GM23338 (cell line): ENCODE data around the gene CTNNA3.

Experiments used
- CREB1 ChIP-seq: fragments of 250-450 bp; sonication (Bioruptor Pico); IDR thresholded peaks from 2 replicates; pipeline ENCODE4 v1.5.0; 2020; ENCODE audit warnings: low read depth, mild to moderate bottlenecking, moderate library complexity
- EZH2 ChIP-seq: fragments of 200-600 bp; sonication (generic); IDR thresholded peaks from one replicate; pipeline ENCODE4 v1.8.0; 2017; ENCODE audit warnings: antibody characterized with exemption, mild to moderate bottlenecking, low read depth; ENCODE audit not compliant: unreplicated experiment
- EZH2phosphoT487 ChIP-seq: fragments of 200-600 bp; sonication (generic); IDR thresholded peaks from one replicate; pipeline ENCODE4 v1.8.1; 2018; ENCODE audit warnings: antibody characterized with exemption; ENCODE audit not compliant: unreplicated experiment
- JUNB ChIP-seq: IDR thresholded peaks from one replicate; pipeline ENCODE4 v1.6.1; 2016; ENCODE audit warnings: antibody characterized with exemption; ENCODE audit not compliant: unreplicated experiment
- NANOG ChIP-seq: IDR thresholded peaks from 2 replicates; pipeline ENCODE4 v1.6.1; 2016; ENCODE audit warnings: antibody characterized with exemption, borderline replicate concordance
- POLR2AphosphoS5 ChIP-seq: IDR thresholded peaks from 2 replicates; pipeline ENCODE4 v1.6.1; 2016; ENCODE audit warnings: antibody characterized with exemption, low read depth
- STAT1 ChIP-seq: IDR thresholded peaks from one replicate; pipeline ENCODE4 v1.6.1; 2016; ENCODE audit warnings: antibody characterized with exemption; ENCODE audit not compliant: unreplicated experiment
- ZNF114 ChIP-seq: fragments of 250-450 bp; sonication (Bioruptor Pico); IDR thresholded peaks from 2 replicates; pipeline ENCODE4 v1.5.0; 2020; ENCODE audit warnings: mild to moderate bottlenecking, moderate library complexity
- ZNF331 ChIP-seq: fragments of 250-450 bp; sonication (Bioruptor Pico); IDR thresholded peaks from 2 replicates; pipeline ENCODE4 v1.5.0; 2020; ENCODE audit warnings: low read depth, mild to moderate bottlenecking, moderate library complexity
- TF ChIP-seq, protein P1 (sequence below), 2 experiments: fragments of 200-600 bp in 1 of 2; sonication (generic) in 1 of 2; conservative IDR thresholded peaks; 2 replicates each; pipeline versions ENCODE4 v1.5.1 to v1.6.1; 2016 to 2017; ENCODE audit warnings: antibody characterized with exemption in 2 of 2, low read depth in 2 of 2, mild to moderate bottlenecking in 2 of 2, moderate library complexity in 1 of 2
- TF ChIP-seq, protein P2 (sequence below): IDR thresholded peaks from 2 replicates; pipeline ENCODE4 v1.6.1; 2016; ENCODE audit warnings: antibody characterized with exemption
- TF ChIP-seq, protein P3 (sequence below): IDR thresholded peaks from one replicate; pipeline ENCODE4 v1.6.1; 2018; ENCODE audit warnings: antibody characterized with exemption; ENCODE audit not compliant: unreplicated experiment
- TF ChIP-seq, protein P4 (sequence below): fragments of 250-450 bp; sonication (Bioruptor Pico); IDR thresholded peaks from 2 replicates; pipeline ENCODE4 v1.5.0; 2020; ENCODE audit warnings: mild to moderate bottlenecking, moderate library complexity

DNA sequence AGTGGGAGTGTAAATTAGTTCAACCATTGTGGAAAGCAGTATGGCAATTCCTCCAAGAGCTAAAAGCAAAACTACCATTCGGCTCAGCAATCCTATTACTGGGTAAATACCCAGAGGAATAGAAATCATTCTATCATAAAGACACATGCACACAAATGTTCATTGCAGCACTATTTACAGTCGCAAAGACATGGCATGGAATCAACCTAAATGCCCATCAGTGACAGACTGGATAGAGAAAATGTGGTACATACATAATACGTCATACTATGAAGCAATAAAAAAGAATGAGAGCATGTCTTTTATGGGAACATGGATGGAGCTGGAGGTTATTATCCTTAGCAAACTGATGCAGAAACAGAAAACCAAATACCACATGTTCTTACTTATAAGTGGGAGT is 1646.7 kb downstream of the CTNNA3 start:
- TF ChIP-seq EZH2phosphoT487 (no peak), NANOG (no peak), STAT1 (no peak), EZH2 (no peak), POLR2AphosphoS5 (no peak), CREB1 (CRISPR knock-in tag) (no peak), JUNB (no peak), ZNF114 (CRISPR knock-in tag) (no peak), ZNF331 (CRISPR knock-in tag) (no peak)
- TF ChIP-seq, protein P1, sequence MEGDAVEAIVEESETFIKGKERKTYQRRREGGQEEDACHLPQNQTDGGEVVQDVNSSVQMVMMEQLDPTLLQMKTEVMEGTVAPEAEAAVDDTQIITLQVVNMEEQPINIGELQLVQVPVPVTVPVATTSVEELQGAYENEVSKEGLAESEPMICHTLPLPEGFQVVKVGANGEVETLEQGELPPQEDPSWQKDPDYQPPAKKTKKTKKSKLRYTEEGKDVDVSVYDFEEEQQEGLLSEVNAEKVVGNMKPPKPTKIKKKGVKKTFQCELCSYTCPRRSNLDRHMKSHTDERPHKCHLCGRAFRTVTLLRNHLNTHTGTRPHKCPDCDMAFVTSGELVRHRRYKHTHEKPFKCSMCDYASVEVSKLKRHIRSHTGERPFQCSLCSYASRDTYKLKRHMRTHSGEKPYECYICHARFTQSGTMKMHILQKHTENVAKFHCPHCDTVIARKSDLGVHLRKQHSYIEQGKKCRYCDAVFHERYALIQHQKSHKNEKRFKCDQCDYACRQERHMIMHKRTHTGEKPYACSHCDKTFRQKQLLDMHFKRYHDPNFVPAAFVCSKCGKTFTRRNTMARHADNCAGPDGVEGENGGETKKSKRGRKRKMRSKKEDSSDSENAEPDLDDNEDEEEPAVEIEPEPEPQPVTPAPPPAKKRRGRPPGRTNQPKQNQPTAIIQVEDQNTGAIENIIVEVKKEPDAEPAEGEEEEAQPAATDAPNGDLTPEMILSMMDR (conservative IDR thresholded peaks at IDR 0.05; ENCODE audit: low read depth in 2 of 2), result no peak
- TF ChIP-seq, protein P2, sequence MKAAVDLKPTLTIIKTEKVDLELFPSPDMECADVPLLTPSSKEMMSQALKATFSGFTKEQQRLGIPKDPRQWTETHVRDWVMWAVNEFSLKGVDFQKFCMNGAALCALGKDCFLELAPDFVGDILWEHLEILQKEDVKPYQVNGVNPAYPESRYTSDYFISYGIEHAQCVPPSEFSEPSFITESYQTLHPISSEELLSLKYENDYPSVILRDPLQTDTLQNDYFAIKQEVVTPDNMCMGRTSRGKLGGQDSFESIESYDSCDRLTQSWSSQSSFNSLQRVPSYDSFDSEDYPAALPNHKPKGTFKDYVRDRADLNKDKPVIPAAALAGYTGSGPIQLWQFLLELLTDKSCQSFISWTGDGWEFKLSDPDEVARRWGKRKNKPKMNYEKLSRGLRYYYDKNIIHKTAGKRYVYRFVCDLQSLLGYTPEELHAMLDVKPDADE, result no peak
- TF ChIP-seq, protein P3, sequence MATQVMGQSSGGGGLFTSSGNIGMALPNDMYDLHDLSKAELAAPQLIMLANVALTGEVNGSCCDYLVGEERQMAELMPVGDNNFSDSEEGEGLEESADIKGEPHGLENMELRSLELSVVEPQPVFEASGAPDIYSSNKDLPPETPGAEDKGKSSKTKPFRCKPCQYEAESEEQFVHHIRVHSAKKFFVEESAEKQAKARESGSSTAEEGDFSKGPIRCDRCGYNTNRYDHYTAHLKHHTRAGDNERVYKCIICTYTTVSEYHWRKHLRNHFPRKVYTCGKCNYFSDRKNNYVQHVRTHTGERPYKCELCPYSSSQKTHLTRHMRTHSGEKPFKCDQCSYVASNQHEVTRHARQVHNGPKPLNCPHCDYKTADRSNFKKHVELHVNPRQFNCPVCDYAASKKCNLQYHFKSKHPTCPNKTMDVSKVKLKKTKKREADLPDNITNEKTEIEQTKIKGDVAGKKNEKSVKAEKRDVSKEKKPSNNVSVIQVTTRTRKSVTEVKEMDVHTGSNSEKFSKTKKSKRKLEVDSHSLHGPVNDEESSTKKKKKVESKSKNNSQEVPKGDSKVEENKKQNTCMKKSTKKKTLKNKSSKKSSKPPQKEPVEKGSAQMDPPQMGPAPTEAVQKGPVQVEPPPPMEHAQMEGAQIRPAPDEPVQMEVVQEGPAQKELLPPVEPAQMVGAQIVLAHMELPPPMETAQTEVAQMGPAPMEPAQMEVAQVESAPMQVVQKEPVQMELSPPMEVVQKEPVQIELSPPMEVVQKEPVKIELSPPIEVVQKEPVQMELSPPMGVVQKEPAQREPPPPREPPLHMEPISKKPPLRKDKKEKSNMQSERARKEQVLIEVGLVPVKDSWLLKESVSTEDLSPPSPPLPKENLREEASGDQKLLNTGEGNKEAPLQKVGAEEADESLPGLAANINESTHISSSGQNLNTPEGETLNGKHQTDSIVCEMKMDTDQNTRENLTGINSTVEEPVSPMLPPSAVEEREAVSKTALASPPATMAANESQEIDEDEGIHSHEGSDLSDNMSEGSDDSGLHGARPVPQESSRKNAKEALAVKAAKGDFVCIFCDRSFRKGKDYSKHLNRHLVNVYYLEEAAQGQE, result no peak
- TF ChIP-seq, protein P4, sequence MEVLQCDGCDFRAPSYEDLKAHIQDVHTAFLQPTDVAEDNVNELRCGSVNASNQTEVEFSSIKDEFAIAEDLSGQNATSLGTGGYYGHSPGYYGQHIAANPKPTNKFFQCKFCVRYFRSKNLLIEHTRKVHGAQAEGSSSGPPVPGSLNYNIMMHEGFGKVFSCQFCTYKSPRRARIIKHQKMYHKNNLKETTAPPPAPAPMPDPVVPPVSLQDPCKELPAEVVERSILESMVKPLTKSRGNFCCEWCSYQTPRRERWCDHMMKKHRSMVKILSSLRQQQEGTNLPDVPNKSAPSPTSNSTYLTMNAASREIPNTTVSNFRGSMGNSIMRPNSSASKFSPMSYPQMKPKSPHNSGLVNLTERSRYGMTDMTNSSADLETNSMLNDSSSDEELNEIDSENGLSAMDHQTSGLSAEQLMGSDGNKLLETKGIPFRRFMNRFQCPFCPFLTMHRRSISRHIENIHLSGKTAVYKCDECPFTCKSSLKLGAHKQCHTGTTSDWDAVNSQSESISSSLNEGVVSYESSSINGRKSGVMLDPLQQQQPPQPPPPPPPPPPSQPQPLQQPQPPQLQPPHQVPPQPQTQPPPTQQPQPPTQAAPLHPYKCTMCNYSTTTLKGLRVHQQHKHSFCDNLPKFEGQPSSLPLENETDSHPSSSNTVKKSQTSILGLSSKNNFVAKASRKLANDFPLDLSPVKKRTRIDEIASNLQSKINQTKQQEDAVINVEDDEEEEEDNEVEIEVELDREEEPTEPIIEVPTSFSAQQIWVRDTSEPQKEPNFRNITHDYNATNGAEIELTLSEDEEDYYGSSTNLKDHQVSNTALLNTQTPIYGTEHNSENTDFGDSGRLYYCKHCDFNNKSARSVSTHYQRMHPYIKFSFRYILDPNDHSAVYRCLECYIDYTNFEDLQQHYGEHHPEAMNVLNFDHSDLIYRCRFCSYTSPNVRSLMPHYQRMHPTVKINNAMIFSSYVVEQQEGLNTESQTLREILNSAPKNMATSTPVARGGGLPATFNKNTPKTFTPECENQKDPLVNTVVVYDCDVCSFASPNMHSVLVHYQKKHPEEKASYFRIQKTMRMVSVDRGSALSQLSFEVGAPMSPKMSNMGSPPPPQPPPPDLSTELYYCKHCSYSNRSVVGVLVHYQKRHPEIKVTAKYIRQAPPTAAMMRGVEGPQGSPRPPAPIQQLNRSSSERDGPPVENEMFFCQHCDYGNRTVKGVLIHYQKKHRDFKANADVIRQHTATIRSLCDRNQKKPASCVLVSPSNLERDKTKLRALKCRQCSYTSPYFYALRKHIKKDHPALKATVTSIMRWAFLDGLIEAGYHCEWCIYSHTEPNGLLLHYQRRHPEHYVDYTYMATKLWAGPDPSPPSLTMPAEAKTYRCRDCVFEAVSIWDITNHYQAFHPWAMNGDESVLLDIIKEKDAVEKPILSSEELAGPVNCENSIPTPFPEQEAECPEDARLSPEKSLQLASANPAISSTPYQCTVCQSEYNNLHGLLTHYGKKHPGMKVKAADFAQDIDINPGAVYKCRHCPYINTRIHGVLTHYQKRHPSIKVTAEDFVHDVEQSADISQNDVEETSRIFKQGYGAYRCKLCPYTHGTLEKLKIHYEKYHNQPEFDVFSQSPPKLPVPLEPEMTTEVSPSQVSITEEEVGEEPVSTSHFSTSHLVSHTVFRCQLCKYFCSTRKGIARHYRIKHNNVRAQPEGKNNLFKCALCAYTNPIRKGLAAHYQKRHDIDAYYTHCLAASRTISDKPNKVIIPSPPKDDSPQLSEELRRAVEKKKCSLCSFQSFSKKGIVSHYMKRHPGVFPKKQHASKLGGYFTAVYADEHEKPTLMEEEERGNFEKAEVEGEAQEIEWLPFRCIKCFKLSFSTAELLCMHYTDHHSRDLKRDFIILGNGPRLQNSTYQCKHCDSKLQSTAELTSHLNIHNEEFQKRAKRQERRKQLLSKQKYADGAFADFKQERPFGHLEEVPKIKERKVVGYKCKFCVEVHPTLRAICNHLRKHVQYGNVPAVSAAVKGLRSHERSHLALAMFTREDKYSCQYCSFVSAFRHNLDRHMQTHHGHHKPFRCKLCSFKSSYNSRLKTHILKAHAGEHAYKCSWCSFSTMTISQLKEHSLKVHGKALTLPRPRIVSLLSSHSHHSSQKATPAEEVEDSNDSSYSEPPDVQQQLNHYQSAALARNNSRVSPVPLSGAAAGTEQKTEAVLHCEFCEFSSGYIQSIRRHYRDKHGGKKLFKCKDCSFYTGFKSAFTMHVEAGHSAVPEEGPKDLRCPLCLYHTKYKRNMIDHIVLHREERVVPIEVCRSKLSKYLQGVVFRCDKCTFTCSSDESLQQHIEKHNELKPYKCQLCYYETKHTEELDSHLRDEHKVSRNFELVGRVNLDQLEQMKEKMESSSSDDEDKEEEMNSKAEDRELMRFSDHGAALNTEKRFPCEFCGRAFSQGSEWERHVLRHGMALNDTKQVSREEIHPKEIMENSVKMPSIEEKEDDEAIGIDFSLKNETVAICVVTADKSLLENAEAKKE, result no peak
